Measurements from ENCODE around the gene KRTAP3-1.
"Not testable (repeated sequence)": the region's sequence is repeated elsewhere in the genome, so short reads cannot be mapped to it uniquely, and the experiment has no call there.

Gene KRTAP3-1

GRCh38 chr17:41003926-41004325, 5.0 kb downstream of the KRTAP3-1 start:
- no peak for TF ChIP-seq GATA3 (IDR thresholded peaks at IDR 0.05; ENCODE audit: low read depth, low read length)
- no peak for TF ChIP-seq GATA2 (IDR thresholded peaks at IDR 0.05; ENCODE audit: low read depth, low read length)

DNA sequence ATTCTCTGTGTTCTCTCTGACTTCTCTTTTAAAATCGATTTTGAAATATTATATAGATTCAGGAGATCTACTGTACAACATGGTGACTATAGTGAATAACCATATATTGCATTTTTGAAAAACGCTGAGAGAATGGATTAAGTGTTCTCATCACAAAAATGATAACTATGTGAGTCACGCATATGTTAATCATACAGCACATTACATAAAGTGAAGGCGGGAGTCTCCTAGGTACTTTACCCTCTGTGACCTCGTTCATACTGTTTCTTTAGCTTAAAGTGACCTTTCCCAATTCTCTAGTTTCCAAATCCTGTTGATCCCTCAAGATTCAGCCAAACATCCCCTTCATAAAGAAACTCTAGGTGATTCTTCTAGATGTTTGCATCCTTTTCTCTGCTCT, 6.1 kb downstream of the KRTAP3-1 start:
- TF ChIP-seq GATA2 (IDR thresholded peaks at IDR 0.05; ENCODE audit: low read depth, low read length) (no peak), GATA3 (IDR thresholded peaks at IDR 0.05; ENCODE audit: low read depth, low read length) (no peak)

- TF ChIP-seq GATA3 (IDR thresholded peaks at IDR 0.05; ENCODE audit: low read depth, low read length) = no peak
- no peak for TF ChIP-seq GATA2 (IDR thresholded peaks at IDR 0.05; ENCODE audit: low read depth, low read length)
Measured at GRCh38 chr17:41001795-41002194, 7.1 kb downstream of the KRTAP3-1 start.

- not testable (repeated sequence) for TF ChIP-seq GATA2, GATA3 (IDR thresholded peaks at IDR 0.05; ENCODE audit: low read depth, low read length)
Measured at GRCh38 chr17:40999563-40999962, 9.4 kb downstream of the KRTAP3-1 start, which contains the start of gene KRTAP3-2. KRTAP3-2 (minus strand) TSS chr17:40999906; CDS start chr17:40999853, 53 bp downstream.

DNA sequence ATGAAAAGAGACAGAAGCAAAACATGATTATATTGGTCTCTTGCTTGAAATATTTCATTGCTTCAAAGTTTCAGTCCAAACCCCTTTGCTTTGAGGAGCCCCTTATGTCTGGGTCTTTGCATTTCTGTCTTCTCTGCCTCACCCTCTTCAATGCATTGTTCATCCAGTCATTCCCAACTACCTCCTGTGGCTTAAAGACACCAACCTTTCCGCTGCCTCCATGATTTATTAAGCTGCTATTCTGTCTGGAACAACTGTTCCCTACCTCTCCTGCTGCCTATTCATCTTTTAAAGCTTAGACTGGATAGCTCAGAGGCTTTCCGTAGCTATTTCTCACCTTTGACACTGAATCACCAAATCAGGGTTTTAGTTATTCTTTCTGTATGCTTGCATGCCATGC, 11.6 kb downstream of the KRTAP3-1 start:
- TF ChIP-seq GATA3 (IDR thresholded peaks at IDR 0.05; ENCODE audit: low read depth, low read length) = no peak
- TF ChIP-seq GATA2 (IDR thresholded peaks at IDR 0.05; ENCODE audit: low read depth, low read length) = no peak

DNA sequence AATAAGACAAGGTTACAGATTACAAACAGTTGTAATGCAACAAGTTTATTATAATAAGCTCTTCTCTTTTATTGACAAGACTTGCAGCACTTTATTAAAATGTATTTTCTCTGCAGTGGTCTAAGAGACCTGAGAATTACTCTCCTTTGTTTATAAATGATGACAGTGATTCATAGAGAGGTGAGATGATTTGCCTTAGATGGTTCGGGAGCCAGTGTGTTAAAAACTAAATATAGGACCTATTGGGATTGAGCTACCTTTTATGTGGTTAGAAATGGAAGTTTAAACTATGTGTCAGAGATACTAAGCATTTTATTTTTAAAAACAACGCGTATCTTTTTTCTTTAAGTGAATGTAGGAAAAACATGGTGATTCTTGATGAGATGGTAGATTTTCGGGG, 12.1 kb downstream of the KRTAP3-1 start:
- TF ChIP-seq GATA3 (IDR thresholded peaks at IDR 0.05; ENCODE audit: low read depth, low read length) = no peak
- TF ChIP-seq GATA2 (IDR thresholded peaks at IDR 0.05; ENCODE audit: low read depth, low read length) = no peak

DNA sequence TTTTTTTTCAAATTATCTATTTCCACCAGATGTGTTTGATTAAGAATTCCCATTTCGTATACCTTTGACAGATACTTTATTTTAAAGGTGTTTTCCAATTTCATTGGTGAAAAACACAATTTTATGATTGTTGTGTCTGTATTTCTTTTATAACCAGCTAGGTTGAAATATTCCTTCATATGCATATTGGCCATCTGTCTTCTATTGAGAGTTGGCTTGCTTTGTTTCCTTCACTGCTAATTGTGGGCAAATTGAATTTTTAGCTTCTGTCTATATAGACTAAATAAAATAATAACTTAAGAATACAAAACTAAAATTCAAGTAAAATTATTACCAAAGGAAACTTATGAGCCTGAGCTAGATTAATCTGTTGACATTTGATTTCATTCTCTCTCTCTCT, 13.8 kb downstream of the KRTAP3-1 start:
- no peak for TF ChIP-seq GATA3 (IDR thresholded peaks at IDR 0.05; ENCODE audit: low read depth, low read length)
- no peak for TF ChIP-seq GATA2 (IDR thresholded peaks at IDR 0.05; ENCODE audit: low read depth, low read length)

DNA sequence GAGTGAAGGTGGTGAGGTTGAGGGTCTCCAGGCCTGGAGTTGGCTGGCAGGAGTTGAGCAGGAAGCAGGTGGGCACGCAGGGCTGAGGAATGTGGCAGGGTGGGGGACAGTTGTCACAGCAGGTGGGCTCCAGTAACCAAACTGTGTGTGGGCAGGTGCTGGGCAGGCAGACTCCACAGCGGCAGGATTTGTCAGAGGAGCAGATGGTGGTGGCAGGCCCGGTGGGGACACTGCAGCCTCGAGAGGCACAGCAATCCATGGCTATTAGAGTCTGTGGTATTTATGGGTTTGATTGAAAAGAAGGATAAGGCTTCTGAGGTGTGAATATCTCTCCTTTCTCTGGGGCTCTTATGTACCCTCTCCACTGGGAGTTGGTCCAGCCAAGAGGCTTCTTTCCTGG, 15.1 kb downstream of the KRTAP3-1 start, which contains the start of gene KRTAP3-3:
Gene KRTAP3-3 (minus strand): TSS at position 326 of the 400 bp plus-strand sequence. CDS start 67 bp downstream, at position 259.
- TF ChIP-seq GATA3 (IDR thresholded peaks at IDR 0.05; ENCODE audit: low read depth, low read length) (no peak), GATA2 (IDR thresholded peaks at IDR 0.05; ENCODE audit: low read depth, low read length) (no peak)

DNA sequence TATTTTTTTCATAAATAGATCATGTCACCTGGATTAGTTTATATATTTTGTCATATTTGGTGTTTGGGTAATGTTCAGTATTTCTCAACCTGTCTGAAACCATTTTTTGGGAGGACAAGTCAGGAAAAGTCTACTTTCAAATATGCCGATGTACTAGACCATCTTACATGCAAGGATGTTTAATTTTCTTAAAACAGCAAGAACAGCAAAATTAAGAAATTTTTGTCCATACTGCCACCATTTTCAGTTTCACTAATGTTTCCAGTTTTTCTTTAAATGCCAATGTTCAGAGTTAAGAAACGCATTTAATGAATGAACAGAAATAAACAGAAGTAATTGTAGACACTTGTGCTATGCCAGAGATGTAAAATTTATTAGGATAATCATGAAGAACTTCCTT, 15.8 kb downstream of the KRTAP3-1 start:
- no peak for TF ChIP-seq GATA3 (IDR thresholded peaks at IDR 0.05; ENCODE audit: low read depth, low read length)
- TF ChIP-seq GATA2 (IDR thresholded peaks at IDR 0.05; ENCODE audit: low read depth, low read length) = no peak

- TF ChIP-seq GATA3 (IDR thresholded peaks at IDR 0.05; ENCODE audit: low read depth, low read length) (no peak), GATA2 (IDR thresholded peaks at IDR 0.05; ENCODE audit: low read depth, low read length) (no peak)
Measured at GRCh38 chr17:40992666-40993065, 16.3 kb downstream of the KRTAP3-1 start.

DNA sequence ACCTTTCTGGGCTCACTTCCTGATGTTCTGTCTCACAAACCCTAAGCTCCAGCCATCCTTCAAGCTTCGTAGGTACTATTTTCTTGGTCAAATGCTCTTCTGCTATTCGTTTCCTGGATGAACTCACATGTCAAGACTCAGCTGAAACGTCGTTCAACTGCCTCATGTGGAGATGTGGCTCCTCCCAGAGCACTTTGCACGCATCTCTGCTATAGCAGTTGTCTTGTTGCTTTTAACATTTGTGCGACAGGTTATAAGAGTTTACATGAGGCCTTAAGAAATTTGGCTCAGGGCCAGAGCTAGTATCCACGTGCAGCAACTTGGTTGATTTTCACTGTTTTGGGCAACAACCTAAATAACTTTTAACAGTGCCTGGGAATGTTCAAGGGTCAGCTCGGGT, 22.0 kb downstream of the KRTAP3-1 start:
- TF ChIP-seq GATA3 (IDR thresholded peaks at IDR 0.05; ENCODE audit: low read depth, low read length) (no peak), GATA2 (IDR thresholded peaks at IDR 0.05; ENCODE audit: low read depth, low read length) (no peak)

GRCh38 chr17:40984226-40984625, 24.7 kb downstream of the KRTAP3-1 start, which contains the start of gene KRT40:
KRT40 (minus strand) TSS chr17:40984326; CDS start chr17:40984273, 53 bp downstream.
- TF ChIP-seq GATA3 (IDR thresholded peaks at IDR 0.05; ENCODE audit: low read depth, low read length) (no peak), GATA2 (IDR thresholded peaks at IDR 0.05; ENCODE audit: low read depth, low read length) (no peak)

- TF ChIP-seq GATA2 (IDR thresholded peaks at IDR 0.05; ENCODE audit: low read depth, low read length) (no peak), GATA3 (IDR thresholded peaks at IDR 0.05; ENCODE audit: low read depth, low read length) (no peak)
Measured at GRCh38 chr17:40981115-40981514, 27.8 kb downstream of the KRTAP3-1 start.

GRCh38 chr17:40980596-40980995, 28.3 kb downstream of the KRTAP3-1 start:
- TF ChIP-seq GATA3 (IDR thresholded peaks at IDR 0.05; ENCODE audit: low read depth, low read length) = no peak
- TF ChIP-seq GATA2 (IDR thresholded peaks at IDR 0.05; ENCODE audit: low read depth, low read length) = no peak

GRCh38 chr17:40980117-40980516, 28.8 kb downstream of the KRTAP3-1 start:
- no peak for TF ChIP-seq GATA2 (IDR thresholded peaks at IDR 0.05; ENCODE audit: low read depth, low read length)
- TF ChIP-seq GATA3 (IDR thresholded peaks at IDR 0.05; ENCODE audit: low read depth, low read length) = no peak
